Stimulated activated CD8-positive, alpha-beta memory T cell treated with anti-CD3 and anti-CD28 coated beads, Interleukin-15, amount 100 ng/mL, for 1 hour (primary cell): ENCODE data around the gene NCS1.

Experiments used
- DNase-seq: peaks from one replicate; pipeline ENCODE4 v3.0.0-alpha.2; 2020; ENCODE audit warnings: low read depth

The NCS1 gene

DNA sequence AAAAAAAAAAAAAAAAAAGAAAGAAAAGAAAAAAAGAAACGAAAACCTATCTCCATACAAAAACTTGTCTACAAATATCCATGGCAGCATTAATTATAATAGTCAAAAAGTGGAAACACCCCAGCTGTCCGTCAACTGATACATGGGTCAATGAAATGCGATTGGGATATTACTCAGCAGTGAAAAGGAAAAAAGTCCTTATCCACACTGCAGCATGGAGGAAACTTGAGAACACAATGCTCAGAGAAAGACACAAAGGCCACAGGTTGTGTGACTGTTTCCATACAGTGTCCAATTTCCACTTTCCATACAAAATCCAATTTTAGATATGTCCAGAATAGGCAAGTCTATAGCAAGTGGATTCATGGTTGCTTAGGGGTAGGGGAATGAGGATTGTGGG is 24.3 kb upstream of the NCS1 start:
- no peak for DNase-seq

- DNase-seq = no peak
These were observed 23.2 kb upstream of the NCS1 start for GRCh38 chr9:130149031-130149430.

DNA sequence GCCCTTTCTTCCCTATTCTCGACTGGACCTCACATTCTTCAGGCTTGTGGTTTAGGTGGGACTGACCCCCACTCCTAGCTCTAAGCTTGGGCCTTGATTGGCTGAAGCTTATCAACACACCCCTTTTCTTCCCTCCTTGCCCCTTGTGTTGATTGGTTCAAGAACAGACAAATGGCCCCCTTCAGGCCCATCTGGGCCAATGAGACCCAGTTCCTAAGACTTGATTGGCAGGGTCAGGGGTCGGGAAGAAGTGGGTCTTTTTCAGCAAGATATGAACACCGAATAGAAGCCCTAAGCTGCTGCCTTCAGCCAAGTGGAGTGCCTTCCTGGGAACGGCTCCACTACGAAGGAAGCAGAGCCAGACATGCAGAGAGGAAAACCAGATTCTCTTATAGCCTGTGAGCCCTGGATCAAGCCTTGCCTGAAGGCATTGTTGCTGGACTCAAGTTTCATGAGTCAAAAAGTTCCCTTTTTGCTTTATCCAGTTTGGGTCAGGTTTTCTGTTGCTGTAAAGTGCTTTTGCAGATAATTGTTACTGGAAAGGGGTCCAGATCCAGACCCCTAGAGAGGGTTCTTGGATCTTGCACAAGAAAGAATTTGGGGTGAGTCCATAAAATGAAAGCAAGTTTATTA is 22.4 kb upstream of the NCS1 start:
- no peak for DNase-seq

GRCh38 chr9:130150779-130151382 is 21.3 kb upstream of the NCS1 start:
- DNase-seq = no peak

DNA sequence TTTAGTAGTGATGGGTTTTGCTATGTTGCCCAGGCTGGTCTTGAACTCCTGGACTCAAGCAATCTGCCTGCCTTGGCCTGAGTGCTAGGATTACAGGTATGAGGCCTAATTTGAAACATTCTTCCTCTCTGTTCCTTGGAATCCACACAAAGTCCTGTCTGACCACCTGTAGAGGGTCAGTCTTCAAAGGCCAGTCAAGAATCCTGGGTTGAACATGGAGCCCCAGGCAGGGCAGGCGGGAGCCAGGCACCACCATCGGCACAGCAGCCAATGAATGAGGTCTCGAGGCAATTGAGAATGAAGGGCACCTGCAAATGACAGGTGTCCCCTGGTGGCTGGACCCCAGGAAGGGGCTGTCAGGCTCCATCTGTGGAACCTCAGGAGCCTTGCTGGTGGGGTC is 17.4 kb upstream of the NCS1 start:
- no peak for DNase-seq

GRCh38 chr9:130155647-130156046 is 16.6 kb upstream of the NCS1 start:
- no peak for DNase-seq

DNA sequence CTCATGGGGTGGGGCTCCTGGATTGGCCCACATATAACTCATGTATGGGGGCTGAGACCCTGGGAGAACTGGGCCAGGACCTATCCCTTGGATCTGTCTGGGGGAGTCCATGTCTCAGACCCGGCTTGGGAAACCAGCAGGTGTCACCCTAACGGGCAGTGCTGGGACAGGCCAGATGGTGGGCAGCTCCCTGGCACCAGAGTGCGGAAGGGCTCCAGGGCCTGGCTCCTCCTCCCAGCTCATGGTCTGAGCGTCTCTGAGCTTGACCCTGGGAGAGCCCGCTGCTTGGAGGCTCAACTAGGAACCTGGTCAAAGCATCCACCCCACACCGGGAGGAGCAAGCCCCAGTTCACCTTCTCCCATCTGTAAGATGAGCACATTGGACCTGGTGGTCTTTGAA is 15.5 kb upstream of the NCS1 start:
- DNase-seq = no peak

- no peak for DNase-seq
These were observed 15.1 kb upstream of the NCS1 start for GRCh38 chr9:130157079-130157478.

- DNase-seq = no peak
These were observed 14.2 kb upstream of the NCS1 start for GRCh38 chr9:130158001-130158400.

DNA sequence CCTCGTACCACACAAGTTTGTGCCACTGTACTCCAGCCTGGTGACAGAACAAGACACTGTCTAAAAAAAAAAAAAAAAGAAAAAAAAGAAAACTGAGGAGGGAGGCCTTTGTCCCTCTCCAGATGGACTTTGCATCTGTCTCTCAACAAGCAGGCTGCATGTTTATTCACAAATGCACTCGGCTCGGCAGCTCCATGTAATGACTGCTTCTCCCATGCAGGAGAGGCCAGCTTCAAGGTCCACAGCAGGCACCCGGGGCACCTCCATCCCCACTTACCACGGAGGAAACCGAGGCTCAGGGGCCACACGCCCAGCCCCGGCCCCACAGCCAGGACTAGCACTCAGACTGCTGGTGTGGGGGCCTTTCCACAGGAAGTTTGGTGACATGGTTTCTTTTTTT is 13.1 kb upstream of the NCS1 start:
- no peak for DNase-seq

GRCh38 chr9:130159915-130160670 is 12.1 kb upstream of the NCS1 start:
- DNase-seq = no peak

- no peak for DNase-seq
These were observed 11.2 kb upstream of the NCS1 start for GRCh38 chr9:130160862-130161470.

- DNase-seq = no peak
These were observed 6.6 kb upstream of the NCS1 start for GRCh38 chr9:130165579-130165978.

GRCh38 chr9:130166399-130166798 is 5.8 kb upstream of the NCS1 start:
- DNase-seq = no peak

- DNase-seq = no peak
These were observed 4.3 kb upstream of the NCS1 start for GRCh38 chr9:130167927-130168326.

- no peak for DNase-seq
These were observed 717 bp upstream of the NCS1 start for GRCh38 chr9:130171226-130172148.

GRCh38 chr9:130172858-130173665 is 858 bp downstream of the NCS1 start:
- DNase-seq = no peak

- DNase-seq = no peak
These were observed 1.4 kb downstream of the NCS1 start for GRCh38 chr9:130173666-130173983.

DNA sequence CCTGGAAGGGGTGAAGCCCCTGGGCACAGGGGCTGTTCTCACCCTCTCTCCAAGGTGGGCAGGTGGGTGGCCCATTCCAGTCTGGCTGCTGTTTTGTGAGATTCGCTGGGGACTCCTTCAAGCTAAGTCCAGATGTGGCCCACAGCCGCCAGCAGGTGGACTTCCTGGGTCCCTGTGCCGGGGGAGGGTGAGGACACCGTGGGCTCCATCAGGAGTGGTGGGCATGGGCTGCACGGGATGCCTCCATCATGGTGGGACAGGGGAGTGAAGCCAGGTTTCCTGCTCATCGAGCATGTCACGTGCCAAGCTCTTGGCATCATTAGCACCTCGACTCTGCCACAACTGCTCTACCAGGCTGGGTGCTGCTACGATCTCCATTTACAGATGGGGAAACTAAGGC is 1.8 kb downstream of the NCS1 start:
- no peak for DNase-seq

DNA sequence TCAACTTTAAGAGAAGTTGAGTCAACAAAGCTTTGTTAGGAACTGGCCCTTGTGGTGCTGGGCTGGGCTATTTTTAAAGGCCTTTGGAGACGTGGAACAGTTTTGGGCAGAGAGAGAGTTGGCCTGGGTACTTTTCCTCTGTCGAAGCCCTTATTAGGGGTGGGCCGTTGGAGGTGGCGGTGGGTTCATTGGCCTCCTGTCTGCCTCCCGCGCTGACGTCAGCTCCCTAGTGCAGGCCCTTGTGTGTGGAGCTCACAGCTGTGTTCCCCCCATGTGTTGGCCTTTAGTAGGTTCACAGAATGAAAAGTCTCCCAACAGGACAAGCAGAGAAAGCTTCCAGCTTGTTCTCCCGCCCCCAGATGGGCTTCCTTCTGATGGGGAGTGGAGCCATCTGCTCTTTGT is 2.7 kb downstream of the NCS1 start:
- no peak for DNase-seq

- DNase-seq = no peak
These were observed 3.2 kb downstream of the NCS1 start for GRCh38 chr9:130175355-130175754.
